WTC11 (cell line): ENCODE measurements around the gene STOM. TPM values are rescaled to one million over a fixed set of nuclear protein-coding genes. Genes with fewer than 3 reads are reported as not detected.

Source experiments
- ATAC-seq: fragments of 200-7000 bp; cut with Tn5 transposase; 2 replicates; pipeline ENCODE4 v1.10.0; 2021; ENCODE audit warnings: mild to moderate bottlenecking, moderate library complexity
- CTCF ChIA-PET: fragments of 300-600 bp; sonication (Branson Sonifier 250); formaldehyde crosslinking; loops from one replicate; lab custom pipeline; 2021; ENCODE audit warnings: antibody characterized with exemption; lab: Charles Lee
- POLR2A ChIA-PET: fragments of 350-600 bp; sonication (Branson Sonifier 250); formaldehyde crosslinking; loops from one replicate; lab custom pipeline; 2021; ENCODE audit warnings: antibody characterized with exemption; lab: Charles Lee
- DNase-seq: peaks from one replicate; pipeline ENCODE4 v3.0.0; 2021; ENCODE audit warnings: low spot score
- H3K27ac Mint-ChIP-seq: 2 replicates; pipeline ENCODE4 v1.8.0; 2021; ENCODE audit warnings: mixed read lengths
- H3K27me3 Mint-ChIP-seq: 2 replicates; pipeline ENCODE4 v1.8.0; 2021; ENCODE audit warnings: low read depth, mild to moderate bottlenecking, moderate library complexity, mixed read lengths
- H3K36me3 Mint-ChIP-seq: 2 replicates; pipeline ENCODE4 v1.8.0; 2021; ENCODE audit warnings: mixed read lengths
- H3K4me1 Mint-ChIP-seq: 2 replicates; pipeline ENCODE4 v1.8.0; 2022; ENCODE audit warnings: mixed read lengths
- H3K4me3 Mint-ChIP-seq: 2 replicates; pipeline ENCODE4 v1.8.0; 2021; ENCODE audit warnings: mild to moderate bottlenecking, moderate library complexity, mixed read lengths
- H3K9me3 Mint-ChIP-seq: 2 replicates; pipeline ENCODE4 v1.8.0; 2021; ENCODE audit warnings: mixed read lengths
- ATF1 ChIP-seq: sonication (generic); formaldehyde crosslinking; IDR thresholded peaks from 2 replicates; pipeline ENCODE4 v1.8.1; 2023; ENCODE audit warnings: mild to moderate bottlenecking, moderate library complexity, missing genetic modification reagents
- ATF2 ChIP-seq: sonication (generic); formaldehyde crosslinking; IDR thresholded peaks from 2 replicates; pipeline ENCODE4 v1.8.1; 2022; ENCODE audit warnings: low read depth, missing genetic modification reagents, borderline replicate concordance
- ATF6 ChIP-seq: sonication (generic); formaldehyde crosslinking; IDR thresholded peaks from 2 replicates; pipeline ENCODE4 v1.8.1; 2023; ENCODE audit warnings: mild to moderate bottlenecking, missing genetic modification reagents
- CDX4 ChIP-seq: fragments of 250-450 bp; sonication (Bioruptor Pico); IDR thresholded peaks from 2 replicates; pipeline ENCODE4 v1.9.0; 2021; ENCODE audit warnings: moderate library complexity, mild to moderate bottlenecking, inconsistent platforms, borderline replicate concordance
- CREM ChIP-seq: sonication (generic); formaldehyde crosslinking; IDR thresholded peaks from 2 replicates; pipeline ENCODE4 v1.8.1; 2022; ENCODE audit warnings: mild to moderate bottlenecking, missing genetic modification reagents, moderate library complexity
- EMX1 ChIP-seq: fragments of 250-450 bp; sonication (Bioruptor Pico); IDR thresholded peaks from 2 replicates; pipeline ENCODE4 v1.8.0; 2021; ENCODE audit warnings: mild to moderate bottlenecking
- ETV6 ChIP-seq: sonication (generic); formaldehyde crosslinking; IDR thresholded peaks from 2 replicates; pipeline ENCODE4 v1.8.1; 2022; ENCODE audit warnings: mild to moderate bottlenecking, missing genetic modification reagents
- FOXP4 ChIP-seq: sonication (generic); formaldehyde crosslinking; IDR thresholded peaks from 2 replicates; pipeline ENCODE4 v1.8.0; 2022; ENCODE audit warnings: mild to moderate bottlenecking, missing genetic modification reagents
- GABPB1 ChIP-seq: sonication (generic); formaldehyde crosslinking; IDR thresholded peaks from 2 replicates; pipeline ENCODE4 v1.8.1; 2023; ENCODE audit warnings: mild to moderate bottlenecking, missing genetic modification reagents
- MAX ChIP-seq: sonication (generic); formaldehyde crosslinking; IDR thresholded peaks from 2 replicates; pipeline ENCODE4 v1.8.0; 2022; ENCODE audit warnings: mild to moderate bottlenecking, missing genetic modification reagents
- MXD4 ChIP-seq: fragments of 250-450 bp; sonication (Bioruptor Pico); IDR thresholded peaks from 2 replicates; pipeline ENCODE4 v1.8.0; 2021; ENCODE audit warnings: mild to moderate bottlenecking, moderate library complexity, borderline replicate concordance
- NR1H2 ChIP-seq: sonication (generic); formaldehyde crosslinking; IDR thresholded peaks from 2 replicates; pipeline ENCODE4 v1.9.0; 2021; ENCODE audit warnings: mild to moderate bottlenecking, moderate library complexity, missing genetic modification reagents
- NR2C2 ChIP-seq: sonication (generic); formaldehyde crosslinking; IDR thresholded peaks from 2 replicates; pipeline ENCODE4 v1.8.0; 2022; ENCODE audit warnings: mild to moderate bottlenecking, missing genetic modification reagents
- SP1 ChIP-seq: sonication (generic); formaldehyde crosslinking; conservative IDR thresholded peaks from 2 replicates; pipeline ENCODE4 v1.8.1; 2022; ENCODE audit warnings: missing genetic modification reagents
- ZBTB21 ChIP-seq: sonication (generic); formaldehyde crosslinking; IDR thresholded peaks from 2 replicates; pipeline ENCODE4 v1.8.1; 2023; ENCODE audit warnings: mild to moderate bottlenecking, missing genetic modification reagents, borderline replicate concordance
- ZNF121 ChIP-seq: sonication (generic); formaldehyde crosslinking; IDR thresholded peaks from 2 replicates; pipeline ENCODE4 v1.8.0; 2023; ENCODE audit warnings: missing genetic modification reagents
- ZNF138 ChIP-seq: sonication (generic); formaldehyde crosslinking; conservative IDR thresholded peaks from 2 replicates; pipeline ENCODE4 v1.8.1; 2022; ENCODE audit warnings: mild to moderate bottlenecking, moderate library complexity, missing genetic modification reagents
- ZNF263 ChIP-seq: sonication (generic); formaldehyde crosslinking; IDR thresholded peaks from 2 replicates; pipeline ENCODE4 v1.8.1; 2022; ENCODE audit warnings: low read depth, mild to moderate bottlenecking, moderate library complexity, missing genetic modification reagents
- ZNF532 ChIP-seq: fragments of 250-450 bp; sonication (Bioruptor Pico); IDR thresholded peaks from 2 replicates; pipeline ENCODE4 v1.9.0; 2021; ENCODE audit warnings: mild to moderate bottlenecking, borderline replicate concordance
- ZNF671 ChIP-seq: fragments of 250-450 bp; sonication (Bioruptor Pico); IDR thresholded peaks from 2 replicates; pipeline ENCODE4 v1.8.0; 2021; ENCODE audit warnings: mild to moderate bottlenecking
- total RNA-seq: library from RNA; stranded (reverse); gene quantifications from 3 replicates; pipeline ENCODE4 v1.2.3, GENCODE V29; 2021

Gene STOM
- total RNA-seq, 1 experiment from 2014 or later, result 32.9 TPM

- peaks cover 8% of the 10 kb centered on the region for H3K36me3 Mint-ChIP-seq
- H3K27ac Mint-ChIP-seq, result no peak overlapping the region
- no peaks in the 10 kb centered on the region for H3K27me3 Mint-ChIP-seq
- ChIA-PET CTCF (no interaction called here), POLR2A (no interaction called here)
- no peak overlapping the region for H3K4me3 Mint-ChIP-seq
- DNase-seq, result no peak
- TF ChIP-seq ZBTB21 (CRISPR knock-in tag), result no peak
- TF ChIP-seq GABPB1 (CRISPR knock-in tag), result peak; percentile 74; the same call in 1 of the 2 replicates
- TF ChIP-seq MXD4 (CRISPR knock-in tag), result no peak
- no peak for ATAC-seq
- no peaks in the 10 kb centered on the region for H3K4me1 Mint-ChIP-seq
- H3K9me3 Mint-ChIP-seq, result peaks cover 5% of the 10 kb centered on the region; the same call in 1 of the 2 replicates
Measured at GRCh38 chr9:121322037-121322736, 47.9 kb downstream of the STOM start.

- CTCF ChIA-PET, result interaction anchor here (1.3 to 2.7 kb wide), 8 partner anchors 14 to 179 kb away, joined by 3 to 42 read pairs (median 11); partner anchors contain the start of gene GGTA1
- ATAC-seq, result no peak
- Mint-ChIP-seq H3K9me3 (peaks cover 5% of the 10 kb centered on the region; the same call in 1 of the 2 replicates), H3K27me3 (no peaks in the 10 kb centered on the region), H3K27ac (no peak overlapping the region), H3K4me3 (no peak overlapping the region), H3K36me3 (peaks cover 8% of the 10 kb centered on the region), H3K4me1 (no peaks in the 10 kb centered on the region)
- POLR2A ChIA-PET, result interaction anchor here (0.6 kb wide), 1 partner anchor 80 kb away, joined by 3 read pairs; no protein-coding TSS in a partner anchor
- TF ChIP-seq ZNF263 (CRISPR knock-in tag), result no peak
- TF ChIP-seq NR1H2, result no peak
- TF ChIP-seq SP1 (CRISPR knock-in tag), result no peak
- no peak for TF ChIP-seq CDX4 (CRISPR knock-in tag)
- TF ChIP-seq ETV6, result no peak
- no peak for TF ChIP-seq ZNF121 (CRISPR knock-in tag)
- no peak for TF ChIP-seq EMX1 (CRISPR knock-in tag)
- no peak for TF ChIP-seq ATF2
- TF ChIP-seq ATF1, result no peak
- TF ChIP-seq CREM (CRISPR knock-in tag), result no peak
- TF ChIP-seq ZNF532 (CRISPR knock-in tag), result no peak
- no peak for TF ChIP-seq FOXP4 (CRISPR knock-in tag)
- TF ChIP-seq ATF6, result no peak
- TF ChIP-seq ZNF138, result no peak
- no peak for TF ChIP-seq NR2C2 (CRISPR knock-in tag)
- no peak for TF ChIP-seq ZNF671 (CRISPR knock-in tag)
- no peak for TF ChIP-seq MAX
- no peak for DNase-seq
Measured at GRCh38 chr9:121321016-121321503, 49.0 kb downstream of the STOM start.
